GM18499 (cell line): Measurements from ENCODE around the gene UNC79.

ENCODE experiments used
- ATAC-seq: cut with Tn5 transposase; IDR thresholded peaks from one replicate; pipeline ENCODE4 v1.9.1; 2021; ENCODE audit warnings: moderate number of reproducible peaks; ENCODE audit not compliant: insufficient read depth, unreplicated experiment

Gene UNC79

DNA sequence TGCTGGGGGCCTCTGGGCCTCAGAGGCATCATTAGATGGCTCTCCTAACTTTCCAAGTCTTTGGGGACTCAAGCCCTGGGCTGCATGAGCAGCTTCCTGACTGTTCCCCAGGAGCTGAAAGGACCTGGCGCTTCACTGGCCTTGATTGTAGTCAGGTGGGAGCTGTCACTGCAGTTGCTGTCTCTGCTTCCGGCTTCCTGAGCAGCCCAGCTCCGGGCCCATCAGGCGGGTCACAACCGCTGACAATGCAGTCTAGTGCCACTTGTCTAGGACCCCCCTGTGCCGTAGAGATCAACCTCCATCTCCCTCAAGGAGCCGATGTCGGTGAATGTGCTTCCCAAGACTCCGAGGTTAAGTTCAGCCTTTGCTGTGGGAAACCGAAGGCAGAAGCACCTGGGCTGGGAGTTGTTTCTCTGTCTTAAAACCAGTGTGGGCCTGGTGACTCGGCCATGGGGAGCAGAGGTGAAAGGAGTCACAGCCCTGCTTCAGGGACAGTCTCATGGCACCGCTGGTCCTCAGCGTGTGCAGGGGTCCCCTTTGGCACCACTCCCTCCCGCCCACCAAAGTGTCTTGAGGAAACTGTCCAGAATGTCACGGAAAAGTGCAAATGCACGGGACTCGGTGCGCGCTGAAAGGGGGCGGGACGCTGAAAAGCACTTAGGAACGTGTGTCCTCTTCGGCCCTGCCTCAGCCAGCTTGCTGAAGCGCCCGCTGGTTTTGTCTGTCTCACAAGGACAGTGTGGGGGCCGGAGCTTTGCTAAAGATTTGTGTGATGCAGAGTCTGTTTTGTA is 312.7 kb downstream of the UNC79 start:
- no peak for ATAC-seq

DNA sequence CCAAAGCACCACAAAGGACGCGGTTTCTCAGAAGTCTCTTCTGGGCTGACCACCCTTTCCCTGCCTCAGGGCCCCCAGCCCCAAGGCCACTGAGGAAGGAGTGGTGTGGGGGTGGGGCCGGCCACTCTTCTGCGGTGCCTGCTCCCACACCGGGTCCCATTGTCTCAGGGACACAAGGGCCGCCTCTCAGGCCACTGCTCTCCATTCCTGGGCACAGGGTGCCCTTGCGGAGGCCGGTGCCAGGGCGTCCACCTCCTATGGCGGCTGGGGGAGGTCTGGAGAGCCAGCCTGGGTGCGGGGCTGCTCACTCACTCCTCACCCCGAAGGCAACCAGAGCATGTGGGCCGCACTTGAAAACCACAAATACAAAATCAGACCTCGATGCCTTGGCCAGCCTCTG is 313.4 kb downstream of the UNC79 start:
- no peak for ATAC-seq

DNA sequence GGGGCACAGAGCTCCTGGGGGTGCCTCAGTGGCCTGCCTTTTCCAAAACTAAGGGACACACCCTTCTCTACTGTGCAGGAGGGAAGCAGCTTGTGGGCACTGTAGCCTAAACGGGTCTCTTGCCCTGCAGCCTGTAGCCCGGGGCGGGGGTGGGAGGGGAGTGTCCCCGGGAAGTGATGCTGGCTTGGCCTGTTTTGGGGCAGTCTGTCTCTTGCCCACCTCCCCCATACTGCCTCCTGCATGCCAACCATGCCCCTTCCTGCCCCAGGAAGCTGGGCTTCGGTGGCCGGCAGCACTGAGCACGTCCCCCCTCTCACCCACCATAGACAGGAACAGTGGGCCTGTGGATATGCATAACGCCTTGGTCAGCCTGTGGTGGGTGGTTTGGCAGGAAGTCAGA is 314.1 kb downstream of the UNC79 start:
- no peak for ATAC-seq

DNA sequence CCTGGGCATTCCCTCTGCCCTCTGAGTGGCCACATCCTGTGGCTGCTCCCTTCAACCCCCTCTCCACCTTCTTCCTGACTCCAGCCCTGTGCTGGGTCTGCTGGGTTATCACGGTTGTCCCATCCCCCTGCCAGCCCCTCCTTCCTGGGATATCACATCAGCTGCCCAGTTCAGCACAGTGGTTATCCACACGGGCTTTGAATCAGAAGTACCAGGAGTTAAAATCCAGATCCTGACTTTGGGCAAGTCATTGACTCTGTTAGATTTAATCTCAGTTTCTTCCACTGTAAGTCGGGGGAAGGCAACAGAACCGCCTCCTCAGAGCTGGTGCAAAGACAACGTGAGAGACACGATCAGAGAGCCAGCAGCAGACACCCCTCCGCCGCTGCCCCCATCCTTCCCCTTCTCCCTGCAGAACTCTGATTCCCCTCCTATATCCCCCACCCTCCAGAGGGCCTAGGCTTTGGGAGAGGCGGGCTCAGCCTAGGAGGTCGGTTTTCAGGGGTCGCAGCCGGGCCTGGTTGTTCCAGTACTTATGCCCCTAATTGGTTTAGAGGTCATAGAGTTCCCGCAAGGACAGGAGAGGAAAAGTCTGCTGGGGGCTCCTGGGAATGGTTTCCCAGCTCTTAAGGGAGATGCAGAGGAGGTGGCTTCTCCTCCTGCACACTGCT is 315.0 kb downstream of the UNC79 start:
- no peak for ATAC-seq

DNA sequence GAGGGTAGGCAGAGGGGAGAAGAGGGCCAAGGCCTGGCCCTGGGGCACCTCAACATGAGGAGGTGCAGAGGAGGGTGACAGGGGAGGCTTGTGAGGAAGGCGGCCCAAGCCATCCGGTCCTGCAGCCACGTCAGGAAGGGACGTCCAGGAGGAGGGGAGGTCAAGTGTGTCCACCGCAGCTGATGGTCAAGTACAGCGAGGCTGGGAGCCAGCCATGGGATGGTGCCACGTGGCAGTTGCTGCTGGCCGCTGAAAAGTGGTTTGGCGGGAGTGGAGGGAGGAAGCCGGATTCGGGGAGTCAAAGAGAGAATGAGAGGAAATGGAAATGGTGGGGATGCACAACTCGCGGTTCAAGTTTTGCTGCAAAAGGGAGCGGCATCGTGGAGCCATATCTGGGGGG is 316.4 kb downstream of the UNC79 start:
- no peak for ATAC-seq

DNA sequence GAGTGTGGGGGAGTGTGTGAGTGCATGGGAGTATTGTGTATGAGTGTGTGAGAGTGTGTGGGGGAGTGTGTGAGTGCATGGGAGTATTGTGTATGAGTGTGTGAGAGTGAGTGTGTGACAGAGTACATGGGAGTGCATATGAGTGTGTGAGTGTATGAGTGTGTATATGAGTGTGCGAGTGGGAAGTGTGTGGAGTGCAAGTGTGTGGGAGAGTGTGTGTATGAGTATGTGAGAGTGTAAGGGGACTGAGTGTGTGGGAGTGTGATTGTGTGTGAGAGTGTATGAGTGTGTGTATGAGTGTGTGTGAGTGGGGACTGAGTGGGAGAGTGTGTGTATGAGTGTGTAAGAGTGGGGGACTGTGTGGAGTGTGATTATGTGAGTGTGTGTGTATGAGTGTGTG is 316.8 kb downstream of the UNC79 start:
- ATAC-seq: no peak

DNA sequence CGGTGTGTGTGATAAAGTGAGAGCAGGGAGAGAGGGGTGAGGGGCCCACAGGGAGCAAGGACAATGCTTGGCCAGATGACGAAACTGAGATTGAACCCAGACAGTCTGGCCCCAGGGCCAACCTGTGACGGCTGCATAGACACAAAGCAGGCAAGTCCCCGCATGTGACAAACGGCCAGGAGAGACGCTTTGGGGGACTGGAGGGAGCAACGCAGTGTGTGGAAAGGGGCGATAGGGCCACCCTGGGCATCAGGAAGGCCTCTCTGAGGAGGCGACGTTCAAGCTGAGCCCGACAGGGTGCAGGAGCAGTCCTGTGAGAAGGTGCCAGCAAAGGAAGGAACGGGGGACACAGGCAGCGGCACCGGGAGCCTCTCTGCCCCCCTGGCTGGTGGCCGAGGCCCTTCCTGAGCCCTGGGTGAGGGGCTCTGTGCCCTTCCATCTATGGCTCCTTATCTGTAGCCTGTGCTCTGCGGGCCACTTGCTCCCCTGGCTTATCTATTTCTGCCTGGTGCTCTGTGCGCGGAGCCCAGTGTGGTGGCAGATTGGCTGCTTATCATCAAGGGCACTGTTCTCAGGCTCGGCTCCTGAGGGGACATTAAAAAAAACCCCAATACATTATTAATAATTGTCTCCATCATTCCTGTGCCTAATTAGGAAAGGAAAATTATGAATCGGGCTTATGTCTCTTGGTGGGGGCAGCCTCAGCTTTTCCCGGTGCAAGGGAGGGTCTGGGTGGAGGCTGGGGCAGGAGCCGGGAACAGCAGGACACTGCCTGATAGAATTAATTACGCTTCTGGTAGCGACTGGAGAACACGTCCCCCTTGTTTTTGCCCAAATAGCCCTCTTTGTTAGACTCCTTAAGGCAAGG is 317.7 kb downstream of the UNC79 start:
- no peak for ATAC-seq

DNA sequence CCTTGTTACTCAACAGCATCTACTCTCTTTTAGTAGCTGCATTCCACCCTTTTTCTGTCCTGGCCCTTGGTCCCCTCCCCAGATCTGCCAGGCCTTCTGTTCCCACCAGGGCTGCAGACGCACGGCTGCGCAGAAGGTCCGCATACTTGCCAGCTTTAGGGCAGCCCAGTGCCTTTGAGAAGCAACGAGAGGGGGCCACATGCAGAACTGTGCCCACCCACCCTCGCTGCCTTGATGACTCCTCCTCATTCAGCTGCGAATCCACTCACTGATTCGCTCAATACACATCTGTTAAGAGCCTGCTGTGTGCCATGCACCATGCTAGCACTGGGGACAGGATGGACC is 318.3 kb downstream of the UNC79 start:
- ATAC-seq: no peak

DNA sequence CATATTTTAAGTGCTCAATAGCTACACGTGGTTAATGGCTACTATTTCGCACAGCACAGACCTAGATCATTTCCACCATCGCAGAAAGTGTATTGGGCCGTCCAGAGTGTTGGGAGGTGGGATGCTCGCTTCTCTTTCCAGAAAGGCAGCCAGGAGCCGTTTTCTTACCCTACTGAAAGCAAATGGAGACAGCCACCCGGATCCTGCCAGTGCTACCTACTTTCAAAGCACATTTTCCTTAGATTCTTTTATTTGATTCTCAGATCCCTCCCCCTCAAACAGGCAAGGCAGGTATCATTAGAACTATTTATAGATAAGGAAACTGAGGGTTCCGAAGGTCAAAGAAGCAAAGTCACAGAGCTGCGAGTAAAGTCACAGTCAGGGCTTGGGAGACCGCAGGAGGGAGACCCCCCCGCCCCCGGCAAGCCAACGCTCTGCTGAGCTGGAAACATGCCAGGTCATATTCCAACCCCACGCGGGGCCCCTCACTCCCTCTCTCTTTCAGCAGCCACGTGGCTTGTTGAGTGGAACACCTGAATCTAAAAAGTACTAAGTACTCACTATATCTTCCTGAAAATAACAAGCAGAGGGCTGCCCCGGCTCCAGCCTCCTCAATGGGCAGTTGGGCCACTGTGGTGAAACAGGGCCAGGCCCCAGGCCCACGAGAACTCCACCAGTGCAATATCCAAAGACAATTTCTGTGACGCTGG is 321.4 kb downstream of the UNC79 start:
- no peak for ATAC-seq

DNA sequence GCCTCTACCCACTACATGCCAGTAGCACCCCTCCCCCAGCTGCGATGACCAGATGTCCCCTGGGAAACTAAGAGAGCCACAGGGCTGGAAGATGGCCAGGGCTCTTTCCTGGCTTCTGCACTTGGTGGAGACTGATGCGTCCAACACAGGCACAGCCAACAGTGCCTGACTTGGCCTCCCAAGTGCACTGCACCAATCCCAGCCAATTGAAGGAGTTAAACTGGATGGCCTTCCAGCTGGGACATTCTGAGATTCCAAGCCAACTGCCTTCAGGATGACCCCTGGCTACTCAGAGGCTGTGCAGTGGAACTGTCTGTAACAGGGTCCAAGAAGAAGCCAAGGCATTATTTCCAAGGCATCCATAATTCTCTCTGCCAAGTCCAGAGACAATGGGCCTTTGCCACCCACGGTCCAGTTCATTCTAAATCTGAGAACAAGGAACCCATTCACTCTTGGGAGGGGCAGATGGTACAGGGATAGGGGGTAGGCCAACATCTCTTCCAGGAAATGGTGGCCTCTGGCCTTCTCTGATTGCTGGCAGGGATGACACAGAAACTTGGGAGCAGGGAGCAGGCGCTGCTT is 322.3 kb downstream of the UNC79 start:
- ATAC-seq: no peak

DNA sequence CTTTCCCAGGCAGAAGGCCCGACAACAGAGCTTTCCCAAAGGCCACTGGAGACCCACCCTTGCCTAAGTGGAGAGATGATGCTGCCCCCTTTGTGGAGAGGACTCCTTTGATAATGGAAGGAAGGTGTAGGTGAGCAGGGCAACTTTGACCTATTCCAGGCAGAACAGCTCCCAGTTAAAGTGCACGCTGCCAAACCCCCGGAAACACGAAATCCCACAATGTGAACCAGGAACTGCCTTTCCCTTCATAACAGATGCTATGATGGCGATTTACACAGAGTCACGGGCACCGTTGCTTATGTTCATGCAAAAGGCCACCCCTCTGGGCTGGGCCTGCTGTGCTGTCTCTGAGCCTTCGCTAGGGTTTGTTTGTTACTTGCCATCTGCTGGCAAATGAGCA is 322.9 kb downstream of the UNC79 start:
- no peak for ATAC-seq

DNA sequence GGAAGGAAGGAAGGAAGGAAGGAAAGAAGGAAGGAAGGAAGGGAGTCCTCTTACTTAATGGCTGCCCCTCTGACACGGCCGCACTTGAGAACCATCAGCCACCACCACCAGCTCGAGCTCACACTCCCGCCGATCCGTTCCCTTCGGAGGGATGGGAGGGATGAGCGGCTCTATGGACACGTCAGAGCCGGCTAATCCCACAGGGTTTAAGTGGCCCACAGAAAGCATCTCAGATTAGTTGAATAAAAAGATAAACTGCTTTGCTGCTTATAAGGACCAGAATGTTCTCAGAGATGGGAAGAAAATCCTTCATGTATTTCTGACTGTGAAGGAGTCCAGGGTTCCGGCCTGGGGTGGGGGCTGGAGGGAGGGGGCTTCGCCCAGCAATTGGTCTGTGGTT is 326.5 kb downstream of the UNC79 start:
- ATAC-seq: no peak
